ENCODE data around the gene NMUR1. TPM values are rescaled to one million over a fixed set of nuclear protein-coding genes. Genes with fewer than 3 reads are reported as not detected.

The NMUR1 gene
- total and polyA plus RNA-seq, 2 donors (not counting 3 experiments of a cell fraction or from before 2014, with no cell fraction given), result not detected

DNA sequence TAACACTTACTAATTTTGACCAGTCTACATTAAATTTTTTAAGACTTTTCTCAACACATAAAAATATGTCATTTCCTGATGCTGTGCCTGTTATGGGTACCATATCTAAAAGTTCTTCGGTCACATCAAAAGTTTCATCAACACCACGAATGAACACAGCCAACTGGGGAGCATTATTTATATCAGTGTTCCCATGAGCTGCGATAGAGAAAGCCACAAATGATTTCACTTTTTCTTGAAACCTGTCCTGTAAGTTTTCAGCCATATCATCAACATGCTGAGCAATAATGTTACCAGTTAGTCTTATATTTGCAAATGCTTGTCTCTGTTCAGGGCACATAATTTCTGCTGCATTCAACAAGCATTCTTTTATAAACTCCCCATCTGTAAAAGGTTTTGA lies 35.6 kb downstream of the NMUR1 start:
- TF ChIP-seq JUN (IDR thresholded peaks at IDR 0.05; ENCODE audit: borderline replicate concordance, insufficient read depth, insufficient read length, low read depth) (no peak), FOS (IDR thresholded peaks at IDR 0.05; ENCODE audit: borderline replicate concordance, insufficient read depth, low read length) (no peak), POLR2A (IDR thresholded peaks at IDR 0.05; ENCODE audit: low read depth, low read length) (no peak), EZH2 (IDR thresholded peaks at IDR 0.05; ENCODE audit: borderline replicate concordance, low read depth, low read length, severe bottlenecking) (no peak)
- TF ChIP-seq, protein P1, sequence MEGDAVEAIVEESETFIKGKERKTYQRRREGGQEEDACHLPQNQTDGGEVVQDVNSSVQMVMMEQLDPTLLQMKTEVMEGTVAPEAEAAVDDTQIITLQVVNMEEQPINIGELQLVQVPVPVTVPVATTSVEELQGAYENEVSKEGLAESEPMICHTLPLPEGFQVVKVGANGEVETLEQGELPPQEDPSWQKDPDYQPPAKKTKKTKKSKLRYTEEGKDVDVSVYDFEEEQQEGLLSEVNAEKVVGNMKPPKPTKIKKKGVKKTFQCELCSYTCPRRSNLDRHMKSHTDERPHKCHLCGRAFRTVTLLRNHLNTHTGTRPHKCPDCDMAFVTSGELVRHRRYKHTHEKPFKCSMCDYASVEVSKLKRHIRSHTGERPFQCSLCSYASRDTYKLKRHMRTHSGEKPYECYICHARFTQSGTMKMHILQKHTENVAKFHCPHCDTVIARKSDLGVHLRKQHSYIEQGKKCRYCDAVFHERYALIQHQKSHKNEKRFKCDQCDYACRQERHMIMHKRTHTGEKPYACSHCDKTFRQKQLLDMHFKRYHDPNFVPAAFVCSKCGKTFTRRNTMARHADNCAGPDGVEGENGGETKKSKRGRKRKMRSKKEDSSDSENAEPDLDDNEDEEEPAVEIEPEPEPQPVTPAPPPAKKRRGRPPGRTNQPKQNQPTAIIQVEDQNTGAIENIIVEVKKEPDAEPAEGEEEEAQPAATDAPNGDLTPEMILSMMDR (IDR thresholded peaks at IDR 0.05; ENCODE audit: extremely low read depth in 1 of 2, insufficient read depth in 1 of 2, low read depth in 1 of 2, low read length in 2 of 2), result no peak
- Histone ChIP-seq H3K4me2 (ENCODE audit: insufficient read depth, low read length) (no peak overlapping the region), H3K9me3 (replicated peaks; ENCODE audit: control insufficient read depth, insufficient read depth, low read length) (no peaks in the 10 kb centered on the region), H3K27ac (ENCODE audit: insufficient read depth, low read depth, low read length) (no peak overlapping the region), H3K9me1 (replicated peaks; ENCODE audit: control insufficient read depth, extremely low read depth, insufficient read depth, low read length) (no peaks in the 10 kb centered on the region), H4K20me1 (replicated peaks; ENCODE audit: control insufficient read depth, extremely low read depth, insufficient read depth, low read length) (no peaks in the 10 kb centered on the region), H2AFZ (ENCODE audit: low read depth, low read length) (no peak overlapping the region), H3K4me3 (replicated peaks in 1 of 3; ENCODE audit: insufficient read depth in 1 of 3, low read depth in 1 of 3, low read length in 3 of 3) (no peak overlapping the region), H3K27me3 (ENCODE audit: control insufficient read depth in 2 of 2, insufficient read depth in 2 of 2, low read length in 2 of 2) (peaks cover 0 to 3% of the 10 kb centered on the region in 2 experiments), H3K4me1 (ENCODE audit: control insufficient read depth, extremely low read depth, insufficient read depth, low read length) (no peaks in the 10 kb centered on the region), H3K9ac (replicated peaks; ENCODE audit: extremely low read depth, insufficient read depth, low read length) (no peak overlapping the region), H3K79me2 (ENCODE audit: control insufficient read depth, insufficient read depth, low read length) (no peaks in the 10 kb centered on the region), H3K36me3 (ENCODE audit: control insufficient read depth in 2 of 2, extremely low read depth in 1 of 2, insufficient read depth in 2 of 2, low read length in 2 of 2) (no peaks in the 10 kb centered on the region)
- dilution Hi-C loops (cut with MboI; ENCODE audit: extremely low pct_ligation_motif_present, low sequenced_read_pairs), result no loop called here
- BruUV-seq (replicated peaks), result no TSS peak
- DNase-seq (ENCODE audit: low read depth, low spot score) (no peak), FAIRE-seq (no peak)
- intact Hi-C loops (cut with micrococcal nuclease), result no loop called here
- ChIA-PET POLR2A (no interaction called here), CTCF (interaction anchor here (2.3 kb wide), 1 partner anchor 12 kb away, joined by 7 read pairs; no protein-coding TSS in a partner anchor)

DNA sequence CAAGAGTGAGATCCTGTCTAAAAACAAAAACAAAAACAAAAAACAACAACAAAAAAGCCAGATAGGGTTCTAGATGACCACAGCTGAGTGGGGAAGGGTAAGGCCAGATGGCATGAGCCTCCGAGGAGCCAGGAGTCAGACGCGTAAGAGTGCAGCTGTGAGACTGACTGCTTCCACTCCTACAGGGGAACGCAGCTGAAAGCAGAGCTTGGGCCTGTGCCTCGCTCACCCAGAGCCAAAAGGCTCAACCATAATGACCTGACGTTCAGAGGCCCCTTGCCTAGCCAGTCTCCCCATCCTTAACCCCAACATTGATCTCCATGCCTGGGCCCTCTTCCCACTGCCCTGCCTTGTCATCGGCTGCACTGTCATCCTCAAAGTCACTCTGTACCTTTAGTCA lies 39.4 kb downstream of the NMUR1 start:
- no peak overlapping the region for H3K4me3 ChIP-seq (replicated peaks in 1 of 3; ENCODE audit: insufficient read depth in 1 of 3, low read depth in 1 of 3, low read length in 3 of 3)
- TF ChIP-seq MYC (IDR thresholded peaks at IDR 0.05; ENCODE audit: low read depth, low read length), result no peak
- TF ChIP-seq JUN (IDR thresholded peaks at IDR 0.05; ENCODE audit: borderline replicate concordance, insufficient read depth, insufficient read length, low read depth), result no peak
- no peak for TF ChIP-seq POLR2A (IDR thresholded peaks at IDR 0.05; ENCODE audit: low read depth, low read length)
- TF ChIP-seq, protein P1 (IDR thresholded peaks at IDR 0.05; ENCODE audit: extremely low read depth in 1 of 2, insufficient read depth in 1 of 2, low read depth in 1 of 2, low read length in 2 of 2), result no peak
- TF ChIP-seq, protein P2, sequence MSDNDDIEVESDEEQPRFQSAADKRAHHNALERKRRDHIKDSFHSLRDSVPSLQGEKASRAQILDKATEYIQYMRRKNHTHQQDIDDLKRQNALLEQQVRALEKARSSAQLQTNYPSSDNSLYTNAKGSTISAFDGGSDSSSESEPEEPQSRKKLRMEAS (IDR thresholded peaks at IDR 0.05; ENCODE audit: insufficient read depth, insufficient read length), result no peak
- no peak for TF ChIP-seq POLR2AphosphoS5 (IDR thresholded peaks at IDR 0.05; ENCODE audit: insufficient read depth, low read depth, low read length)
- TF ChIP-seq EZH2 (IDR thresholded peaks at IDR 0.05; ENCODE audit: borderline replicate concordance, low read depth, low read length, severe bottlenecking), result no peak
- TF ChIP-seq GATA2 (IDR thresholded peaks at IDR 0.05; ENCODE audit: insufficient read depth, insufficient read length, low read depth, low read length), result no peak
- no peak for TF ChIP-seq FOS (IDR thresholded peaks at IDR 0.05; ENCODE audit: borderline replicate concordance, insufficient read depth, low read length)
- no peak overlapping the region for H3K27ac ChIP-seq (ENCODE audit: insufficient read depth, low read depth, low read length)
- H3K4me2 ChIP-seq (ENCODE audit: insufficient read depth, low read length), result no peak overlapping the region
- no peaks in the 10 kb centered on the region for H3K36me3 ChIP-seq (ENCODE audit: control insufficient read depth in 2 of 2, extremely low read depth in 1 of 2, insufficient read depth in 2 of 2, low read length in 2 of 2)
- FAIRE-seq, result no peak
- POLR2A ChIA-PET, result no interaction called here
- no peaks in the 10 kb centered on the region for H3K4me1 ChIP-seq (ENCODE audit: control insufficient read depth, extremely low read depth, insufficient read depth, low read length)
- H3K79me2 ChIP-seq (ENCODE audit: control insufficient read depth, insufficient read depth, low read length), result no peaks in the 10 kb centered on the region
- H3K9me3 ChIP-seq (replicated peaks; ENCODE audit: control insufficient read depth, insufficient read depth, low read length), result no peaks in the 10 kb centered on the region
- H4K20me1 ChIP-seq (replicated peaks; ENCODE audit: control insufficient read depth, extremely low read depth, insufficient read depth, low read length), result no peaks in the 10 kb centered on the region
- peaks cover 0 to 3% of the 10 kb centered on the region in 2 experiments for H3K27me3 ChIP-seq (ENCODE audit: control insufficient read depth in 2 of 2, insufficient read depth in 2 of 2, low read length in 2 of 2)
- dilution Hi-C loops (cut with MboI; ENCODE audit: extremely low pct_ligation_motif_present, low sequenced_read_pairs) (no loop called here), intact Hi-C loops (cut with micrococcal nuclease) (no loop called here)
- CTCF ChIA-PET, result interaction anchor here (1.5 kb wide), 1 partner anchor 16 kb away, joined by 5 read pairs; no protein-coding TSS in a partner anchor
- H3K9ac ChIP-seq (replicated peaks; ENCODE audit: extremely low read depth, insufficient read depth, low read length), result no peak overlapping the region
- H3K9me1 ChIP-seq (replicated peaks; ENCODE audit: control insufficient read depth, extremely low read depth, insufficient read depth, low read length), result no peaks in the 10 kb centered on the region
- no peak for DNase-seq (ENCODE audit: low read depth, low spot score)
- H2AFZ ChIP-seq (ENCODE audit: low read depth, low read length), result no peak overlapping the region
- no TSS peak for BruUV-seq (replicated peaks)
